Loucy (cell line): Measurements from ENCODE around the gene DAB1.

Experiments
- H2AFZ ChIP-seq: fragments of 200-600 bp; sonication (generic); 2 replicates; pipeline ENCODE4 v1.6.0; 2016; ENCODE audit warnings: antibody characterized with exemption, mild to moderate bottlenecking, low read length, moderate library complexity
- H3F3A ChIP-seq: fragments of 200-600 bp; 2 replicates; pipeline ENCODE4 v1.6.0; 2016; ENCODE audit warnings: antibody characterized with exemption, low read depth, mild to moderate bottlenecking
- H3K27me3 ChIP-seq: fragments of 200-600 bp; sonication (generic); 2 replicates; pipeline ENCODE4 v1.6.1; 2014; ENCODE audit warnings: low read length, mild to moderate bottlenecking; ENCODE audit not compliant: insufficient read depth, poor library complexity, severe bottlenecking
- H3K36me3 ChIP-seq: fragments of 200-600 bp; sonication (generic); 2 replicates; pipeline ENCODE4 v1.6.1; 2016; ENCODE audit warnings: low read length; ENCODE audit not compliant: insufficient read depth
- H3K4me1 ChIP-seq: fragments of 200-600 bp; sonication (generic); 2 replicates; pipeline ENCODE4 v1.5.1; 2014; ENCODE audit warnings: low read length, mild to moderate bottlenecking; ENCODE audit not compliant: insufficient read depth, poor library complexity, severe bottlenecking
- H3K4me2 ChIP-seq: fragments of 200-600 bp; sonication (generic); 2 replicates; pipeline ENCODE4 v1.6.0; 2014; ENCODE audit warnings: antibody characterized with exemption, low read length, low read depth, mild to moderate bottlenecking; ENCODE audit not compliant: poor library complexity, severe bottlenecking
- H3K4me3 ChIP-seq: fragments of 200-600 bp; sonication (generic); 2 replicates; pipeline ENCODE4 v1.5.1; 2014; ENCODE audit warnings: low read length, mild to moderate bottlenecking, mixed read lengths; ENCODE audit not compliant: poor library complexity, severe bottlenecking
- H3K79me2 ChIP-seq: fragments of 200-600 bp; sonication (generic); 2 replicates; pipeline ENCODE4 v1.6.1; 2014; ENCODE audit warnings: low read length; ENCODE audit not compliant: insufficient read depth
- H3K9ac ChIP-seq: fragments of 200-600 bp; sonication (generic); 2 replicates; pipeline ENCODE4 v1.6.0; 2014; ENCODE audit warnings: mild to moderate bottlenecking, low read depth, low read length, moderate library complexity; ENCODE audit not compliant: poor library complexity, severe bottlenecking
- H3K9me2 ChIP-seq: fragments of 200-600 bp; sonication (generic); replicated peaks from 2 replicates; pipeline ENCODE4 v1.6.1; 2016; ENCODE audit warnings: low read depth, low read length, mixed read lengths
- H3K9me3 ChIP-seq: fragments of 200-600 bp; sonication (generic); 2 replicates; pipeline ENCODE4 v1.6.1; 2014; ENCODE audit warnings: mild to moderate bottlenecking, antibody characterized with exemption, low read length, low read depth; ENCODE audit not compliant: insufficient read depth
- H4K20me1 ChIP-seq: fragments of 200-600 bp; sonication (generic); 2 replicates; pipeline ENCODE4 v1.6.0; 2014; ENCODE audit warnings: antibody characterized with exemption, low read length, mild to moderate bottlenecking; ENCODE audit not compliant: insufficient read depth, poor library complexity, severe bottlenecking
- CTCF ChIP-seq: fragments of 200-600 bp; sonication (generic); conservative IDR thresholded peaks from 2 replicates; pipeline ENCODE4 v1.5.1; 2014; ENCODE audit warnings: mild to moderate bottlenecking, antibody characterized with exemption, low read length
- EZH2phosphoT487 ChIP-seq: fragments of 200-600 bp; IDR thresholded peaks from 2 replicates; pipeline ENCODE4 v1.6.1; 2018; ENCODE audit warnings: antibody characterized with exemption, mild to moderate bottlenecking, moderate library complexity, borderline replicate concordance

DAB1 gene

GRCh38 chr1:57048856-57049255 lies 375.0 kb downstream of the DAB1 start:
- no peak overlapping the region for H3K4me3 ChIP-seq
- peaks cover 6% of the 10 kb centered on the region; the same call in 1 of the 2 replicates for H3K9me3 ChIP-seq
- no peaks in the 10 kb centered on the region for H3K4me1 ChIP-seq
- H2AFZ ChIP-seq = no peak overlapping the region
- no peaks in the 10 kb centered on the region for H4K20me1 ChIP-seq
- no peaks in the 10 kb centered on the region for H3K9me2 ChIP-seq
- H3K36me3 ChIP-seq = no peaks in the 10 kb centered on the region
- TF ChIP-seq EZH2phosphoT487 (no peak), CTCF (no peak)
- H3K79me2 ChIP-seq = no peaks in the 10 kb centered on the region
- H3K9ac ChIP-seq = no peak overlapping the region
- no peak overlapping the region for H3K4me2 ChIP-seq
- H3K27me3 ChIP-seq = no peaks in the 10 kb centered on the region
- H3F3A ChIP-seq = no peaks in the 10 kb centered on the region

- Histone ChIP-seq H3K4me1 (no peaks in the 10 kb centered on the region), H3K9ac (no peak overlapping the region), H3K9me3 (peaks cover 6% of the 10 kb centered on the region; the same call in 1 of the 2 replicates), H4K20me1 (no peaks in the 10 kb centered on the region), H3K9me2 (no peaks in the 10 kb centered on the region), H3K79me2 (no peaks in the 10 kb centered on the region), H3K27me3 (no peaks in the 10 kb centered on the region), H2AFZ (no peak overlapping the region), H3K4me2 (no peak overlapping the region), H3K4me3 (no peak overlapping the region), H3K36me3 (no peaks in the 10 kb centered on the region), H3F3A (no peaks in the 10 kb centered on the region)
- no peak for TF ChIP-seq EZH2phosphoT487
- TF ChIP-seq CTCF = no peak
Measured at GRCh38 chr1:57046462-57046861, 377.4 kb downstream of the DAB1 start.

- H3K4me3 ChIP-seq = no peak overlapping the region
- no peaks in the 10 kb centered on the region for H3K36me3 ChIP-seq
- H3K9ac ChIP-seq = no peak overlapping the region
- no peaks in the 10 kb centered on the region for H3K27me3 ChIP-seq
- no peak overlapping the region for H2AFZ ChIP-seq
- H3K9me2 ChIP-seq = no peaks in the 10 kb centered on the region
- no peaks in the 10 kb centered on the region for H3F3A ChIP-seq
- H3K9me3 ChIP-seq = peaks cover 6% of the 10 kb centered on the region; the same call in 1 of the 2 replicates
- H3K4me2 ChIP-seq = no peak overlapping the region
- no peak for TF ChIP-seq EZH2phosphoT487
- no peak for TF ChIP-seq CTCF
- H3K79me2 ChIP-seq = no peaks in the 10 kb centered on the region
- H3K4me1 ChIP-seq = no peaks in the 10 kb centered on the region
- H4K20me1 ChIP-seq = no peaks in the 10 kb centered on the region
Measured at GRCh38 chr1:57041901-57042300, 382.0 kb downstream of the DAB1 start.
